Subcutaneous adipose tissue (tissue), 4 donors: ENCODE data around the gene MRPL55. TPM values are rescaled to one million over a fixed set of nuclear protein-coding genes. Genes with fewer than 3 reads are reported as not detected.

Experiments used
- total RNA-seq, 4 donors: library from RNA; depleted of rRNA; stranded (reverse); fragments of >200 nt; gene quantifications; one replicate each; pipeline ENCODE4 v1.1.0, GENCODE V29; 2016
- TF ChIP-seq, protein P1 (sequence below): fragments of 450-650 bp; IDR thresholded peaks from one replicate; pipeline ENCODE4 v1.5.1; 2016; ENCODE audit warnings: low read depth, mild to moderate bottlenecking, control low read depth, antibody characterized with exemption, moderate library complexity

Gene MRPL55
- total RNA-seq, 4 donors from 2014 or later, result 45.3 to 102 (median 49.9) TPM

GRCh38 chr1:228084797-228085196, 24.3 kb downstream of the MRPL55 start:
- TF ChIP-seq, protein P1, sequence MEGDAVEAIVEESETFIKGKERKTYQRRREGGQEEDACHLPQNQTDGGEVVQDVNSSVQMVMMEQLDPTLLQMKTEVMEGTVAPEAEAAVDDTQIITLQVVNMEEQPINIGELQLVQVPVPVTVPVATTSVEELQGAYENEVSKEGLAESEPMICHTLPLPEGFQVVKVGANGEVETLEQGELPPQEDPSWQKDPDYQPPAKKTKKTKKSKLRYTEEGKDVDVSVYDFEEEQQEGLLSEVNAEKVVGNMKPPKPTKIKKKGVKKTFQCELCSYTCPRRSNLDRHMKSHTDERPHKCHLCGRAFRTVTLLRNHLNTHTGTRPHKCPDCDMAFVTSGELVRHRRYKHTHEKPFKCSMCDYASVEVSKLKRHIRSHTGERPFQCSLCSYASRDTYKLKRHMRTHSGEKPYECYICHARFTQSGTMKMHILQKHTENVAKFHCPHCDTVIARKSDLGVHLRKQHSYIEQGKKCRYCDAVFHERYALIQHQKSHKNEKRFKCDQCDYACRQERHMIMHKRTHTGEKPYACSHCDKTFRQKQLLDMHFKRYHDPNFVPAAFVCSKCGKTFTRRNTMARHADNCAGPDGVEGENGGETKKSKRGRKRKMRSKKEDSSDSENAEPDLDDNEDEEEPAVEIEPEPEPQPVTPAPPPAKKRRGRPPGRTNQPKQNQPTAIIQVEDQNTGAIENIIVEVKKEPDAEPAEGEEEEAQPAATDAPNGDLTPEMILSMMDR, result no peak

DNA sequence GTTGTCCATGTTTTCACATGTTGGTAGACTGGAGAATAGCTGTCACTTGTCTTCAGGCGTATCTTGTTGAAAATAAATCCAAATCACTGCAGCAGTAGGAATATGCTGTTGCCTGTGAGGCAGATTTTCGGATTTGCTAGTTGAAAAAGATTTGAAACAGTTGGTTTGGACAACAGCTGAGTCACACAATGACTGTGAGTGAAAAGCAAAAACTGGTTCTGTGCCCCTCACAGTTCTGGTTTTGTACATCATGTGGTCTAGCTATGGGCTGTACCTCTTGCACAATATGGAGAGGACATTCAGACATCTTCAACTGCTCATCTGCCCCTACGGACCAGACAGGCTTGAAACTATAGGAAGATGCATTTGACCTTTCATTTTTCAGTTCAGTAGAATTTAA, 24.8 kb downstream of the MRPL55 start:
- TF ChIP-seq, protein P1, result no peak

DNA sequence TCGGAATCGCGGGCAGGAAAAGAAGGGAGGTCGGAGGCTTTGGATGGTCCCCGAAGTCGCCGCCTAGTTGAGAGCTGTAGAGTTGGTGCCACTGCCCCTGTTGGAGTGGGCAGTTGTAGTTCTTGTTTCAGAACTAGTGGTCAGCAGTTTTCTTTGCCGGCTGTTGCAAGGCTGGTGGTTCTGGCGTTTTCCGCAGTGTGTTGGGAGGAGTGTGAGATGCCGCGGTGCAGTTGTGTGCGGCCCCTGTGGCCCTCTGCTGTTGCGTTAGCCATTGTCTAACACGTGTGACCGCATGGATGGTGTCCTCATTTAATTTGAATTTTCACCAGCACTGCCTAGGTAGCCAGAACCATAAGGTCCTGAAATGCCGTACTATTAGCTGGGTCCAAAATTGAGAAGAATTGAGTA, 25.2 kb downstream of the MRPL55 start:
- TF ChIP-seq, protein P1, result no peak

- TF ChIP-seq, protein P1, result no peak
Observed at GRCh38 chr1:228082918-228083870, 25.9 kb downstream of the MRPL55 start.

GRCh38 chr1:228082214-228082917, 26.7 kb downstream of the MRPL55 start, which contains the start of gene ARF1:
Gene ARF1, plus strand, starts transcription at chr1:228082708. Its CDS starts 14,407 bp downstream, at chr1:228097115.
- TF ChIP-seq, protein P1, result no peak

- TF ChIP-seq, protein P1, result no peak
Observed at GRCh38 chr1:228081578-228082213, 27.4 kb downstream of the MRPL55 start.
